DMS 273 treated with DMSO at 0.1 percent for 48 hours (cell line): Measurements from ENCODE around the gene NUP214.
"Not testable (repeated sequence)": the region's sequence is repeated elsewhere in the genome, so short reads cannot be mapped to it uniquely, and the experiment has no call there.

ENCODE experiments used
- DNase-seq: peaks from one replicate; lab custom pipeline; 2025; lab: John Stamatoyannopoulos, UW

The NUP214 gene

DNA sequence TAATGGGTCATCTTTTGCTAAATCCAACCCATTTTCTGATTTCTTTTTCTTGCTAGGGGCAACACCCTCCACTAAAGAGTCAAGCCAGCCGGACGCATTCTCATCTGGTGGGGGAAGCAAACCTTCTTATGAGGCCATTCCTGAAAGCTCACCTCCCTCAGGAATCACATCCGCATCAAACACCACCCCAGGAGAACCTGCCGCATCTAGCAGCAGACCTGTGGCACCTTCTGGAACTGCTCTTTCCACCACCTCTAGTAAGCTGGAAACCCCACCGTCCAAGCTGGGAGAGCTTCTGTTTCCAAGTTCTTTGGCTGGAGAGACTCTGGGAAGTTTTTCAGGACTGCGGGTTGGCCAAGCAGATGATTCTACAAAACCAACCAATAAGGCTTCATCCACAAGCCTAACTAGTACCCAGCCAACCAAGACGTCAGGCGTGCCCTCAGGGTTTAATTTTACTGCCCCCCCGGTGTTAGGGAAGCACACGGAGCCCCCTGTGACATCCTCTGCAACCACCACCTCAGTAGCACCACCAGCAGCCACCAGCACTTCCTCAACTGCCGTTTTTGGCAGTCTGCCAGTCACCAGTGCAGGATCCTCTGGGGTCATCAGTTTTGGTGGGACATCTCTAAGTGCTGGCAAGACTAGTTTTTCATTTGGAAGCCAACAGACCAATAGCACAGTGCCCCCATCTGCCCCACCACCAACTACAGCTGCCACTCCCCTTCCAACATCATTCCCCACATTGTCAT is 72.0 kb downstream of the NUP214 start:
- DNase-seq = no peak

GRCh38 chr9:131198041-131198715 is 72.8 kb downstream of the NUP214 start:
- DNase-seq = no peak

DNA sequence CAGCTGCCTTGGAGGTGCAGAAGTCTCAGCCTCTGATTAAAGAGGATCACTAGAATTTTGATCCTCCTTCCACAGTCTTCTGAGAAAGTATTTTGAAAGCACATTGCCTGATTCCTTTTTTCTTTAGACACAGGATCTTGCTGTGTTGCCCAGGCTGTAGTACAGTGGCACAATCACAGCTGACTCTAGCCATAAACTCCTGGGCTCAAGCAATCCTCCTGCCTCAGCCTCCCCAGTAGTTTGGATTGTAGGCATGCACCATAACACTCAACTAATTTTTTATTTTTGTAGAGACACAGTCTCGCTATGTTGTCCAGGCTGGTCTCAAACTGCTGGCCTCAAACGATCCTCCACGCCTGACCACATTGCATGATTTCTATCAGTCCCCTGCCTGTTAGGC is 76.5 kb downstream of the NUP214 start:
- DNase-seq = no peak

GRCh38 chr9:131203431-131204218 is 78.2 kb downstream of the NUP214 start:
- DNase-seq = no peak

GRCh38 chr9:131204285-131204684 is 78.9 kb downstream of the NUP214 start:
- no peak for DNase-seq

- DNase-seq = no peak
Measured at GRCh38 chr9:131206495-131206894, 81.1 kb downstream of the NUP214 start.

- not testable (repeated sequence) for DNase-seq
Measured at GRCh38 chr9:131211920-131212319, 86.5 kb downstream of the NUP214 start.

DNA sequence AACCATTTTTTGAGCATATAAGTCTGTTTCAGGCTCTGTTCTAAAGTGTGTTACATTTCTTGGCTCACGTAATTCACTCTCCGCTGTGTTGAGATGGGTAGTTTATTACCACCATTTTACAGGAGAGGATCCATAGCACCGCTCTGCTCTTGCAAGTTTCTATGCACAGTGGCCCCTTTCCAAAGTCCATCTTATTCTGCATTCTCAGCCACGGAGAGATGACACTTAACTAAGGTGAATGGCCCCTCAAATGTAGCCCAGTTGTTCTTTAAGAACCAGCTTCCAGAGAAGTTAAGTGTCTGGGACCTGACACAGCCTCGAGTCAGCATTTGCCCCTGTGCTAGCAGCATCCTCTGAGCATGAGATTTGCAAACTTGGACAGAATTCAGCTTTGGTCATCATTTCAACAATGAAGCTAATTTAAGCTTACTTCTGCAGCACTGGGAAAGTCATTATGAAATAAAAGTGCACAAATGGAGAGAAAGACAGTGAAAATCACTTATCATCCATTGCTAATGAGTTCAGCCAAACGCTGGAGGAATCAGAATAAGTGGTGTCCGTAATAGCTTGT is 89.0 kb downstream of the NUP214 start:
- no peak for DNase-seq

DNA sequence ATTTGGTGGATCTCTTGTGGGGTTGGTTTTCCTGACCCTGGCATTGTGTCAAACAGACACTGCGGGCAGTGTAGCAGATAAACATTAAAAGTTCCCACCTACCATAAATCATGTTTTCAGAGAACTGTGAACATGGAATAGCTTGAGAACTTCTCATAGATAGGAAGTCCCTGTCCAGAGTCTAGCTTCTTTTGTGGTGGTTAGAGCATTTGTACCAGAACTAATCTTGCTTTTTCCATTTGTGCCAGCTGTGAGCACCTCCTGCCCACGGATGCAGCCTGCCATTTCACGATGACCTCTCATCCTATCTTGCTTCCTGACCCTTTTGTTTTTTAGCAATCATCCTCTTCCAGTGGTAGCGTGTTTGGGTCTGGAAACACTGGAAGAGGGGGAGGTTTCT is 89.5 kb downstream of the NUP214 start:
- no peak for DNase-seq

DNA sequence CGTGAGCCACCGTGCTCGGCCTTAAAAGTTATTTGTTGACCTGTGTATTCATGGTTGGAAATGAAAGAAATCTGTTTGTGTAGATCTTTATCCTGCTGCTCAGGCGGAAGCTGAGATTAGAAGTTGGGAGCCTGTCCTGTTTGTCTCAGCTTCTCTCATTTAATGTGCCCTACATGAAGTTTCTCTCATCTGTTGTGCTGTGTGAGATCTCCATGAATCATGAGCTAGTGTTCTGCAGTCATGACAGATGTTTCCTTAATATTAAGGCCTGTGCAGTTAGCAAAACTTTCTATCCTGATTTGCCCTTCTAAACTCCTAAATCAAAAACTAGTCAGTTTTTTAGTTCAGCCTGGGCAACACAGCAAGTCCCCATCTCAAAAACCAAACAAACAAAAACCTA is 91.4 kb downstream of the NUP214 start:
- DNase-seq = no peak

- no peak for DNase-seq
Measured at GRCh38 chr9:131217331-131218031, 92.1 kb downstream of the NUP214 start.

GRCh38 chr9:131218370-131218769 is 93.0 kb downstream of the NUP214 start:
- no peak for DNase-seq

DNA sequence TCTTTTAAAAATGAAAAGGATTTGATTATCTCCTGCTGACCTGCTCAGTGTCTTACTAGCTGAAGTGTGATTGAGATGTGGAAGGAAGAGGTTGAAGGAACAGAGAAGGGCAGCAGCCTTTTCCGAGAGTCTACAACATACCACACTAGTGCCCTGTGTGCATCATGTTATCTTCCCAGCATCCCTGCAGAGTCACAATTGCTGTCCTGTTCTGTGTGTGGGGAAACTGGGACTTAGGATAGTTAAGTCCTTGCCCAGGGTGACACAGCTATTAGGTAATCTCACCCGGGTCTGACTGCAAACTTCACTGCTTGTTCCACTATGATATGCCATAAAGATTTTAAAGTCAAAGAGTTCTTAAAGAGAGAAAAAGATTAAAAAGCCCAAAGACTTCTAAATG is 95.1 kb downstream of the NUP214 start:
- no peak for DNase-seq

- no peak for DNase-seq
Measured at GRCh38 chr9:131222460-131222859, 97.1 kb downstream of the NUP214 start.

- DNase-seq = no peak
Measured at GRCh38 chr9:131226226-131226625, 100.8 kb downstream of the NUP214 start.

- DNase-seq = no peak
Measured at GRCh38 chr9:131227112-131227958, 101.9 kb downstream of the NUP214 start.

DNA sequence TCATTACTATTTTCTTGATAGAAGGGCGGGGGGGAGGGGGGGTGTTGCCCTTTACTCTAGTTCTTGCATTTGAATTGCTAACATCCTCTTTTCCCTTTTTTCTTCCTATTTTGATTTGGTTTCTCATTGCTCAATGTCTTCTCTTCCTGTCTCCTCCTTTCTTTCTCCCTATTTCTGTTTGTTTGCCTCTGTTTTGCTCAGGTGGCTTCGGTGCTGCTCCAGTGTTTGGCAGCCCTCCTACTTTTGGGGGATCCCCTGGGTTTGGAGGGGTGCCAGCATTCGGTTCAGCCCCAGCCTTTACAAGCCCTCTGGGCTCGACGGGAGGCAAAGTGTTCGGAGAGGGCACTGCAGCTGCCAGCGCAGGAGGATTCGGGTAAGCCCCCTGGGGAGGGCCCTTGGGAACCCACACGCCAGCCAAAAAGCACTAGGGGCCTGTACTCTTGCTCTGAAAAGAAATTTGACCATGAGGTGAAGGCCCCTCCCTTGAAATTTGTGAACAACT is 102.6 kb downstream of the NUP214 start:
- DNase-seq = no peak

DNA sequence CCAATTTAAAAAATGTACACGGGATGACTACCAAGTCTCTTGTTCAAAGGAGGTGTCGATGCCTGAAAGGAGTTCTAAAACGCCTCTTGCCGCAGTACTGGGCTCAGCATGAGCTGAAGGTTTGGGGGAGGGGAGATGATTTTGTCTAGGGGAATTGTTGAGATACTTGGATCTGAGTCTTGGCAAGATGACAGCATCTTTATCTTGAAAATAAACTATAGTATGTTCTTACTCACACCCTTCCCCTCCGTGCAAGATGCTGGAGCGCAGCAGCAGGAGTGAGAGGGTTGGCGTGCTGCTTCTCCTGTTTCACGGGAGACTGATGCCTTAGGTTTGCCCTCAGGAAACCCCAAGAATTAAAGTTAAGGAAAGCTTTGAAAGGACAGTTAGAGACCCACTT is 103.6 kb downstream of the NUP214 start:
- DNase-seq = no peak

DNA sequence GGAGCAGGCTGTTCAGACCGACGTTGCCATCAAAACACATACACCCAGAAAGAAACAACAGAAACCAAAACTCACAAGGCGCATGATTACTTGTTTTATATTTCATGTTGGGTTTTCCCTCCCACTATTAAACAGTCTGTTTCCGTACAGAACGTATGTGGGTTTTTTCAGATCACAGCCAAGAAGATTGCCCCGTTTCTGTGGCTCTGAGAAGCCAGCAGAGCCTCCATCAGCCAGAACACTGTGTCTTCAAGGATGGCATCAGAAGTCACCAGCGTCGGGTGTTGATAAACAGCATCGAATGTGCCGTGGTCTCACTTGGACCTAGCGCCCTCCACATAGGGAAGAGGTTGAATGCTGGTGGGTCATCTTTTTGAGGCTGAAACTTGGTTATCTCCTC is 108.2 kb downstream of the NUP214 start:
- DNase-seq = no peak

- no peak for DNase-seq
Measured at GRCh38 chr9:131233995-131234394, 108.6 kb downstream of the NUP214 start.
